Mucosa of rectum (tissue), 2 donors: ENCODE results near the gene PNMA8B.

Experiments
- H3K27ac ChIP-seq, 2 donors: one replicate each; pipeline ENCODE4 v1.7.0; 2013; ENCODE audit warnings: inconsistent platforms in 2 of 2, low read depth in 2 of 2, low read length in 2 of 2
- H3K27me3 ChIP-seq, 2 donors: one replicate each; pipeline ENCODE4 v1.7.0; 2013; ENCODE audit warnings: low read length in 2 of 2; ENCODE audit not compliant: control insufficient read depth in 2 of 2, insufficient read depth in 2 of 2
- H3K36me3 ChIP-seq, 2 donors: one replicate each; pipeline ENCODE4 v1.7.0; 2013; ENCODE audit warnings: low read length in 2 of 2; ENCODE audit not compliant: control insufficient read depth in 2 of 2, insufficient read depth in 2 of 2
- H3K4me1 ChIP-seq, 2 donors: one replicate each; pipeline ENCODE4 v1.7.0; 2013; ENCODE audit warnings: low read length in 2 of 2, mild to moderate bottlenecking in 1 of 2; ENCODE audit not compliant: control insufficient read depth in 2 of 2, insufficient read depth in 2 of 2
- H3K4me3 ChIP-seq, 2 donors: one replicate each; pipeline ENCODE4 v1.7.0; 2013; ENCODE audit warnings: low read length in 2 of 2
- H3K9ac ChIP-seq, 2 donors: one replicate each; pipeline ENCODE4 v1.7.0; 2013; ENCODE audit warnings: low read length in 2 of 2, low read depth in 1 of 2, mild to moderate bottlenecking in 1 of 2
- H3K9me3 ChIP-seq, 2 donors: one replicate each; pipeline ENCODE4 v1.7.0; 2013; ENCODE audit warnings: low read length in 2 of 2; ENCODE audit not compliant: control insufficient read depth in 2 of 2
- donor health status: healthy.
- donor health status: Normal muscosa, but diverticular disease.

The PNMA8B gene

GRCh38 chr19:46472592-46472991, 23.1 kb downstream of the PNMA8B start:
- no peak overlapping the region for H3K4me3 ChIP-seq
- no peaks in the 10 kb centered on the region for H3K9me3 ChIP-seq
- no peak overlapping the region for H3K27ac ChIP-seq
- H3K9ac ChIP-seq: no peak overlapping the region
- H3K36me3 ChIP-seq: no peaks in the 10 kb centered on the region
- peaks cover 7 to 15% of the 10 kb centered on the region in 2 donors for H3K27me3 ChIP-seq
- peaks cover 0 to 5% of the 10 kb centered on the region in 2 donors for H3K4me1 ChIP-seq

GRCh38 chr19:46471811-46472543, 23.7 kb downstream of the PNMA8B start:
- no peak overlapping the region for H3K9ac ChIP-seq

GRCh38 chr19:46471116-46471733, 24.4 kb downstream of the PNMA8B start, which contains the start of gene PNMA8A:
PNMA8A (minus strand) TSS chr19:46471563; CDS start chr19:46471035, 528 bp downstream.
- Histone ChIP-seq H3K9me3 (no peaks in the 10 kb centered on the region), H3K27ac (peak within 1 kb of the TSS in 1 of 2 donors; percentile 38), H3K9ac (no peak within 1 kb of the TSS), H3K36me3 (no peaks in the 10 kb centered on the region), H3K4me1 (peaks cover 0 to 5% of the 10 kb centered on the region in 2 donors), H3K27me3 (peaks cover 7 to 15% of the 10 kb centered on the region in 2 donors), H3K4me3 (peak within 1 kb of the TSS in 1 of 2 donors; percentile 50)

More at GRCh38 chr19:46471811-46472543, 23.7 kb downstream of the PNMA8B start:
- Histone ChIP-seq H3K27me3 (peaks cover 7 to 15% of the 10 kb centered on the region in 2 donors), H3K4me3 (peak overlapping the region in 1 of 2 donors; percentile 50), H3K4me1 (peaks cover 0 to 5% of the 10 kb centered on the region in 2 donors), H3K36me3 (no peaks in the 10 kb centered on the region), H3K27ac (peak overlapping the region in 1 of 2 donors; percentile 23), H3K9me3 (no peaks in the 10 kb centered on the region)

- Histone ChIP-seq H3K36me3 (no peaks in the 10 kb centered on the region), H3K9ac (no peak overlapping the region), H3K27ac (no peak overlapping the region), H3K4me3 (no peak overlapping the region), H3K27me3 (peaks cover 7 to 15% of the 10 kb centered on the region in 2 donors), H3K9me3 (no peaks in the 10 kb centered on the region), H3K4me1 (peaks cover 0 to 5% of the 10 kb centered on the region in 2 donors)
Measured at GRCh38 chr19:46470376-46470775, 25.3 kb downstream of the PNMA8B start.

- H3K27me3 ChIP-seq: peaks cover 7 to 15% of the 10 kb centered on the region in 2 donors
- no peaks in the 10 kb centered on the region for H3K9me3 ChIP-seq
- H3K4me3 ChIP-seq: no peak overlapping the region
- H3K36me3 ChIP-seq: no peaks in the 10 kb centered on the region
- H3K4me1 ChIP-seq: peaks cover 0 to 5% of the 10 kb centered on the region in 2 donors
- H3K9ac ChIP-seq: no peak overlapping the region
- no peak overlapping the region for H3K27ac ChIP-seq
Measured at GRCh38 chr19:46469541-46470185, 26.0 kb downstream of the PNMA8B start.

GRCh38 chr19:46466536-46467196, 29.0 kb downstream of the PNMA8B start:
- Histone ChIP-seq H3K4me1 (peaks cover 0 to 4% of the 10 kb centered on the region in 2 donors), H3K27me3 (peaks cover 5% of the 10 kb centered on the region in 2 donors), H3K4me3 (no peak overlapping the region), H3K9ac (no peak overlapping the region), H3K9me3 (no peaks in the 10 kb centered on the region), H3K27ac (no peak overlapping the region), H3K36me3 (no peaks in the 10 kb centered on the region)

DNA sequence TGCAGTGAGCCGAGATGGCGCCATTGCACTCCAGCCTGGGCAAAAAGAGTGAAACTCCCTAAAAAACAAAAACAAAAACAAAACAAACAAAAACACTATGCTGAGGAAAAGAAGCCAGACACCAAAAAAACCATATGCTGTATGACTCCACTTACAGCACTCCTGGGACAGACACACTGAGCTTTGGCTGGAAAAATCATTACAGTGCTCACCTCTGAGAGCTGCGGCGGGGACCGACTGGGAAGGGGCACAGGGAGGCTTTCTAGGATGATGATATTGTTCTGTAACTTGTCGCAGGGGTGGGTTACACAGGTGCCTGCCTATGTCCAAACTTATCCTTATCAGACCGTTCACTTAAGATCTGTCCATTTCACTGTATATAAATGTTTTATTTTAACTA, 32.2 kb downstream of the PNMA8B start:
- H3K4me3 ChIP-seq: no peak overlapping the region
- no peak overlapping the region for H3K27ac ChIP-seq
- H3K9me3 ChIP-seq: no peaks in the 10 kb centered on the region
- no peak overlapping the region for H3K9ac ChIP-seq
- H3K27me3 ChIP-seq: no peaks in the 10 kb centered on the region
- H3K36me3 ChIP-seq: no peaks in the 10 kb centered on the region
- H3K4me1 ChIP-seq: no peaks in the 10 kb centered on the region

DNA sequence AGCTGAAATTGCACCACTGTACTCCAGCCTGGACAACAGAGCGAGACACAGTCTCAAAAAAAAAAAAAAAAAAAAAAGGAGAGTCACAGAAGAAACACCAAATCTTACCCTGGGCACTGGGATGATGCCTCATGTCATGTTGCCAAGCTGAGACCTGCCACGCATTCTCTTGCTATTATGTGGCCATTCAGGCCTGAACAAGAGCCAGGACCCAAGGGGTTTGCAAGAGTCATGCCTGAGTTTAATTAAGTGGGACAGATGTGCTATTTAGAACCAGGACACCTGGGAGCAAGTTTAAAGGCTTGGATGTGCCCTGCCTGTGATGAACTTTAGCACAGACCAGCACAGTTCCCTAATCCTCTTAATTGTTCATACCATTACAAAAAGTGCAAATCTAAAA, 34.1 kb downstream of the PNMA8B start:
- Histone ChIP-seq H3K9me3 (no peaks in the 10 kb centered on the region), H3K27me3 (no peaks in the 10 kb centered on the region), H3K4me1 (no peaks in the 10 kb centered on the region), H3K4me3 (no peak overlapping the region), H3K9ac (no peak overlapping the region), H3K27ac (no peak overlapping the region), H3K36me3 (no peaks in the 10 kb centered on the region)

- no peaks in the 10 kb centered on the region for H3K27me3 ChIP-seq
- H3K4me1 ChIP-seq: no peaks in the 10 kb centered on the region
- no peaks in the 10 kb centered on the region for H3K36me3 ChIP-seq
- no peak overlapping the region for H3K27ac ChIP-seq
- H3K4me3 ChIP-seq: no peak overlapping the region
- H3K9ac ChIP-seq: no peak overlapping the region
- no peaks in the 10 kb centered on the region for H3K9me3 ChIP-seq
Measured at GRCh38 chr19:46460981-46461380, 34.7 kb downstream of the PNMA8B start.
